H1 (cell line): ENCODE results near the gene FRS2. TPM values are rescaled to one million over a fixed set of nuclear protein-coding genes. Genes with fewer than 3 reads are reported as not detected.
A peak's percentile ranks its signal among the peaks of the same experiment; 100 is the strongest.

Experiments used
- CTCF ChIA-PET: fragments of 300-600 bp; sonication (Branson Sonifier 250); formaldehyde crosslinking; loops from one replicate; lab custom pipeline; 2021; ENCODE audit not compliant: partially characterized antibody; lab: Charles Lee
- POLR2A ChIA-PET: fragments of 300-600 bp; sonication (Branson Sonifier 250); formaldehyde crosslinking; loops from one replicate; lab custom pipeline; 2021; ENCODE audit warnings: inconsistent platforms; ENCODE audit not compliant: partially characterized antibody; lab: Charles Lee
- DNase-seq, 2 experiments: peaks; one replicate each; pipeline versions ENCODE4 v3.0.0 to v3.0.0-alpha.2; 2010 to 2022; ENCODE audit warnings: low spot score in 2 of 2, low read depth in 1 of 2, mixed read lengths in 1 of 2
- FAIRE-seq: peaks from 2 replicates; lab custom pipeline; 2011; peaks lifted over from hg19 to GRCh38; lab: Jason Lieb, UNC
- H2AFZ ChIP-seq: 2 replicates; pipeline ENCODE4 v1.8.1; 2012; ENCODE audit warnings: low read length, inconsistent platforms
- H2AK5ac ChIP-seq: 2 replicates; pipeline ENCODE4 v1.6.1; 2013; ENCODE audit warnings: low read depth, low read length
- H2BK120ac ChIP-seq: replicated peaks from 2 replicates; pipeline ENCODE3; 2013; ENCODE audit warnings: low read depth, low read length, inconsistent platforms
- H2BK12ac ChIP-seq: 2 replicates; pipeline ENCODE4 v1.6.1; 2013; ENCODE audit warnings: low read depth, low read length
- H2BK15ac ChIP-seq: 2 replicates; pipeline ENCODE4 v1.6.1; 2013; ENCODE audit warnings: low read length
- H2BK20ac ChIP-seq: 2 replicates; pipeline ENCODE4 v1.6.1; 2013; ENCODE audit warnings: low read length
- H2BK5ac ChIP-seq: 2 replicates; pipeline ENCODE4 v1.6.1; 2013; ENCODE audit warnings: low read depth, low read length
- H3K14ac ChIP-seq: 2 replicates; pipeline ENCODE4 v1.6.1; 2013; ENCODE audit warnings: inconsistent platforms; ENCODE audit not compliant: insufficient read length
- H3K18ac ChIP-seq: 2 replicates; pipeline ENCODE4 v1.6.1; 2013; ENCODE audit warnings: low read length; ENCODE audit errors: extremely low read depth
- H3K23ac ChIP-seq: 2 replicates; pipeline ENCODE4 v1.6.1; 2013; ENCODE audit warnings: inconsistent platforms; ENCODE audit not compliant: insufficient read length
- H3K23me2 ChIP-seq: 2 replicates; pipeline ENCODE4 v1.6.1; 2013; ENCODE audit warnings: low read depth, low read length
- H3K27ac ChIP-seq: 2 replicates; pipeline ENCODE4 v1.6.1; 2011; ENCODE audit warnings: low read depth, low read length, inconsistent platforms
- H3K27me3 ChIP-seq, 4 experiments: replicated peaks in 1 of 4; 1 replicate in 1 of 4; 2 replicates in 3 of 4; pipeline versions ENCODE4 v1.6.1 to v1.8.1; 2011 to 2013; ENCODE audit warnings: low read length in 3 of 4, mild to moderate bottlenecking in 3 of 4, inconsistent platforms in 2 of 4, mixed read lengths in 2 of 4, moderate library complexity in 1 of 4; ENCODE audit not compliant: control insufficient read depth in 3 of 4, insufficient read depth in 3 of 4; ENCODE audit errors: extremely low read depth in 1 of 4
- H3K36me3 ChIP-seq, 4 experiments: 2 replicates each; pipeline versions ENCODE4 v1.6.1 to v1.8.1; 2011 to 2013; ENCODE audit warnings: mild to moderate bottlenecking in 4 of 4, low read length in 3 of 4, moderate library complexity in 2 of 4, control low read depth in 1 of 4, inconsistent platforms in 1 of 4; ENCODE audit not compliant: insufficient read depth in 4 of 4, control insufficient read depth in 2 of 4
- H3K4ac ChIP-seq: replicated peaks from 2 replicates; pipeline ENCODE3; 2013; ENCODE audit warnings: low read length, low read depth, mixed read lengths, inconsistent platforms; ENCODE audit not compliant: insufficient read length
- H3K4me1 ChIP-seq, 4 experiments: replicated peaks in 1 of 4; 1 replicate in 1 of 4; 2 replicates in 3 of 4; pipeline versions ENCODE4 v1.6.1 to v1.8.1; 2011 to 2013; ENCODE audit warnings: low read length in 3 of 4, inconsistent platforms in 2 of 4, mixed read lengths in 1 of 4; ENCODE audit not compliant: insufficient read depth in 4 of 4, control insufficient read depth in 3 of 4
- H3K4me2 ChIP-seq, 2 experiments: 2 replicates each; pipeline versions ENCODE4 v1.6.1 to v1.8.1; 2011 to 2013; ENCODE audit warnings: low read depth in 2 of 2, low read length in 2 of 2, control low read depth in 1 of 2, inconsistent platforms in 1 of 2, mild to moderate bottlenecking in 1 of 2; ENCODE audit not compliant: insufficient read depth in 1 of 2
- H3K4me3 ChIP-seq, 4 experiments: fragments of 200-600, 300-600 bp in 1 of 4; sonication (generic), shearing (Covaris generic), sonication (Bioruptor Twin) in 1 of 4; 2 replicates each; pipeline versions ENCODE4 v1.5.1 to v1.8.1; 2011 to 2016; ENCODE audit warnings: low read length in 4 of 4, low read depth in 3 of 4, control low read depth in 2 of 4, inconsistent platforms in 2 of 4, mild to moderate bottlenecking in 2 of 4, mixed read lengths in 1 of 4, moderate library complexity in 1 of 4; ENCODE audit not compliant: insufficient read depth in 2 of 4; ENCODE audit errors: extremely low read depth in 1 of 4
- H3K56ac ChIP-seq: replicated peaks from 2 replicates; pipeline ENCODE3; 2013; ENCODE audit warnings: low read depth, mild to moderate bottlenecking, mixed read lengths, low read length, inconsistent platforms; ENCODE audit not compliant: insufficient read length
- H3K79me1 ChIP-seq: 2 replicates; pipeline ENCODE4 v1.6.1; 2013; ENCODE audit warnings: low read depth, low read length, control low read depth
- H3K79me2 ChIP-seq, 2 experiments: 2 replicates each; pipeline versions ENCODE4 v1.6.1 to v1.8.1; 2012 to 2013; ENCODE audit warnings: low read length in 2 of 2, mild to moderate bottlenecking in 2 of 2, inconsistent platforms in 1 of 2; ENCODE audit not compliant: insufficient read depth in 2 of 2, control insufficient read depth in 1 of 2
- H3K9ac ChIP-seq, 4 experiments: replicated peaks in 1 of 4; 1 replicate in 1 of 4; 2 replicates in 3 of 4; pipeline versions ENCODE4 v1.6.1 to v1.8.1; 2011 to 2013; ENCODE audit warnings: low read depth in 3 of 4, low read length in 3 of 4, control low read depth in 2 of 4, mild to moderate bottlenecking in 2 of 4, moderate library complexity in 2 of 4, inconsistent platforms in 1 of 4; ENCODE audit errors: extremely low read depth in 1 of 4
- H3K9me3 ChIP-seq, 2 experiments: 2 replicates each; pipeline versions ENCODE4 v1.6.1 to v1.8.1; 2012 to 2013; ENCODE audit warnings: mild to moderate bottlenecking in 2 of 2, moderate library complexity in 2 of 2, control low read depth in 1 of 2, inconsistent platforms in 1 of 2, low read depth in 1 of 2, low read length in 1 of 2, mixed read lengths in 1 of 2; ENCODE audit not compliant: insufficient read depth in 2 of 2
- H4K20me1 ChIP-seq, 2 experiments: replicated peaks in 1 of 2; 2 replicates each; pipeline versions ENCODE3 to v1.8.1; 2011 to 2013; ENCODE audit warnings: inconsistent platforms in 2 of 2, low read length in 2 of 2, mild to moderate bottlenecking in 1 of 2; ENCODE audit not compliant: insufficient read depth in 2 of 2, control insufficient read depth in 1 of 2
- H4K5ac ChIP-seq: 2 replicates; pipeline ENCODE4 v1.6.1; 2013; ENCODE audit warnings: low read length, low read depth, mixed read lengths, inconsistent platforms; ENCODE audit not compliant: insufficient read length
- H4K8ac ChIP-seq: 2 replicates; pipeline ENCODE4 v1.8.0; 2013; ENCODE audit warnings: mild to moderate bottlenecking, moderate library complexity, low read length, inconsistent platforms; ENCODE audit not compliant: insufficient read depth; ENCODE audit errors: extremely low read depth
- H4K91ac ChIP-seq: replicated peaks from 2 replicates; pipeline ENCODE3; 2013; ENCODE audit warnings: low read length, mixed read lengths, inconsistent platforms; ENCODE audit not compliant: insufficient read length
- ASH2L ChIP-seq: fragments of 200-600, 300-600 bp; sonication (generic); IDR thresholded peaks from one replicate; pipeline ENCODE4 v1.7.1; 2017; ENCODE audit warnings: low read length
- ATF2 ChIP-seq: IDR thresholded peaks from 2 replicates; pipeline ENCODE4 v1.6.1; 2012; ENCODE audit warnings: low read length, inconsistent platforms
- CTBP2 ChIP-seq: IDR thresholded peaks from 2 replicates; pipeline ENCODE4 v1.7.0; 2011; ENCODE audit warnings: borderline replicate concordance, mild to moderate bottlenecking, moderate library complexity, mixed read lengths, low read length; ENCODE audit not compliant: insufficient read depth, insufficient read length
- JUN ChIP-seq: IDR thresholded peaks from 2 replicates; pipeline ENCODE4 v1.6.1; 2011; ENCODE audit warnings: low read depth, mild to moderate bottlenecking, improper control_type of control experiment, low read length
- JUND ChIP-seq: IDR thresholded peaks from 2 replicates; pipeline ENCODE4 v1.6.1; 2011; ENCODE audit warnings: mild to moderate bottlenecking, improper control_type of control experiment, low read length
- KDM1A ChIP-seq: fragments of 200-600, 300-600 bp; sonication (generic); IDR thresholded peaks from 2 replicates; pipeline ENCODE4 v1.7.1; 2016; ENCODE audit warnings: mild to moderate bottlenecking, low read length, borderline replicate concordance
- SUZ12 ChIP-seq: fragments of 200-600 bp; sonication (generic); IDR thresholded peaks from 2 replicates; pipeline ENCODE4 v1.6.1; 2012; ENCODE audit warnings: mild to moderate bottlenecking, inconsistent platforms, low read length, moderate library complexity, mixed read lengths
- YY1 ChIP-seq: IDR thresholded peaks from 2 replicates; pipeline ENCODE4 v1.6.1; 2011; ENCODE audit warnings: low read depth, mild to moderate bottlenecking, low read length
- WGBS, 2 experiments: shearing (Covaris generic) in 1 of 2; methylation state at CpG; one replicate each; pipeline versions ENCODE4 v1.1.6 to v1.1.7; 2013 to 2015; ENCODE audit warnings: low lambda C conversion rate in 2 of 2, mixed read lengths in 2 of 2, inconsistent platforms in 1 of 2, low coverage in 1 of 2, missing lambda C conversion rate in 1 of 2; ENCODE audit not compliant: insufficient replicate concordance in 2 of 2, insufficient coverage in 1 of 2, insufficient read length in 1 of 2; ENCODE audit errors: extremely low coverage in 1 of 2, missing lambda C conversion rate in 1 of 2; 5-methylcytosine and 5-hydroxymethylcytosine counted together
- polyA plus RNA-seq, 7 experiments: library from polyadenylated mRNA; depleted of rRNA in 3 of 7; stranded (reverse) in 5 of 7; unstranded in 2 of 7; fragments of >200 nt in 5 of 7; fragments of 200-250 nt in 2 of 7; gene quantifications; 1 replicate in 5 of 7; 2 replicates in 1 of 7; 4 replicates in 1 of 7; pipeline versions ENCODE4 v1.2.1 to v1.2.3, GENCODE V29; 2011 to 2013; ENCODE audit warnings: missing spikeins in 2 of 7, mixed read lengths in 2 of 7
- total RNA-seq: library from RNA; stranded (reverse); fragmentation: NEBNext Ultra II Directional; extraction: Animal tissue kit (Norgen Biotek cat#: 25700); gene quantifications from 2 replicates; pipeline ENCODE4 v1.2.1, GENCODE V29; 2021

FRS2 gene
- total and polyA plus RNA-seq, 2 of the 8 experiments (the other 6 are each of a cell fraction or from before 2014, with no cell fraction given) = 10.3 to 35.8 TPM

DNA sequence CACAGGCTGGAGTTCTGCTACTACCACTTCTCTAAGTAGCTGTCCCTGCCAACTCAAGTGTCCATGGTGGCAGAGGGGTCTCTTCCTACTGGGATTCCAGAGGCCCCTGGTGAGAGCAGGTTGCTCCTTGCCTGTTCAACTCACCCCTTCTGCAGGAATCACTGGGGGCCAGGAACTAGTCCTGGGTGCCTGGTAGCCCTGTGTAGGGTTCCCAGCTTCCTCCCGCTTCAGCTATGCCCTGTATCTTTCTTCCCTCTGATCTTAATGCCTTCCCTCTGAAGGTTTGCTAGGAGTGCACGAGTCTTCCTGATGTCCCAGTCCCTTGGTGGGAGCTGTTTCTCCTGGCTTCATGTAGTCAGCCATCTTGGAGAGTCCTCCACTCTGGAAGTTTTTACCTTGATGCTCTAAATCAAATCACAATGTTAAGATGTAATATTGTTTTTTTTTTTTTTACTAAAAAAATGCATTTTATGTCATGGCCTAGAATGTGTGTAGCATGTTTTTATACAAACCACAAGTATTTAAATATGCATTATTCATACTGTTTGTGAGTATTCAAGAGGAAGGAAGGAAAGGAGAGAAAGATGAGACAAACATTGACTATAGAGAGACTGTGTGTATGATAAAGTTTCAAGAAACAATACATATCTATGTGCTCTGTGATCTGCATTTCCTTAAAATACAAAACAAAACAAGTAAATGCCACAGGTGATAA lies 54.7 kb downstream of the FRS2 start:
- Histone ChIP-seq H3K4me2 (no peak overlapping the region), H4K91ac (no peak overlapping the region), H3K56ac (no peak overlapping the region), H3K18ac (no peak overlapping the region)
- no peak for FAIRE-seq
- no peak for TF ChIP-seq JUN
- TF ChIP-seq SUZ12 = no peak
- TF ChIP-seq KDM1A = no peak
- 0 out of 2 replicates have a peak, but pooled peaks have one; percentile 22 for TF ChIP-seq YY1
- TF ChIP-seq ATF2 = no peak
- no peak for TF ChIP-seq JUND
- TF ChIP-seq CTBP2 = no peak
- no peak for TF ChIP-seq ASH2L
- TF ChIP-seq, all 59 proteins: peak for 1
- no peak overlapping the region for H2BK120ac ChIP-seq
- H3K4me3 ChIP-seq = no peak overlapping the region
- H3K14ac ChIP-seq = no peak overlapping the region
- H3K79me1 ChIP-seq = peaks cover 6% of the 10 kb centered on the region
- ChIA-PET POLR2A (no interaction called here), CTCF (interaction anchor here (0.6 to 0.7 kb wide), 2 partner anchors 47 to 183 kb away, joined by 3 to 4 read pairs; no protein-coding TSS in a partner anchor)
- no peaks in the 10 kb centered on the region for H3K4me1 ChIP-seq
- no peak for DNase-seq
- H2BK5ac ChIP-seq = no peak overlapping the region
- peaks cover 0 to 92% of the 10 kb centered on the region in 2 experiments for H3K79me2 ChIP-seq
- H3K9me3 ChIP-seq = no peaks in the 10 kb centered on the region
- no peaks in the 10 kb centered on the region for H3K27me3 ChIP-seq
- H2BK12ac ChIP-seq = no peak overlapping the region
- H3K36me3 ChIP-seq = no peaks in the 10 kb centered on the region
- WGBS, 2 experiments = 90% methylated on average over 2 of the region's 2 CpGs; no CpG with 5 or more reads in 1 of the 2 experiments
- no peak overlapping the region for H2AFZ ChIP-seq
- no peak overlapping the region for H3K4ac ChIP-seq
- no peak overlapping the region for H4K8ac ChIP-seq
- no peak overlapping the region for H2BK20ac ChIP-seq
- H3K9ac ChIP-seq = no peak overlapping the region
- no peak overlapping the region for H4K5ac ChIP-seq
- H3K23ac ChIP-seq = no peak overlapping the region
- H2AK5ac ChIP-seq = no peak overlapping the region
- H2BK15ac ChIP-seq = no peak overlapping the region
- H4K20me1 ChIP-seq = peaks cover 5 to 8% of the 10 kb centered on the region in 2 experiments
- no peak overlapping the region for H3K27ac ChIP-seq
- H3K23me2 ChIP-seq = no peaks in the 10 kb centered on the region
